ENCODE data around the gene GALNTL6.

GALNTL6 gene

DNA sequence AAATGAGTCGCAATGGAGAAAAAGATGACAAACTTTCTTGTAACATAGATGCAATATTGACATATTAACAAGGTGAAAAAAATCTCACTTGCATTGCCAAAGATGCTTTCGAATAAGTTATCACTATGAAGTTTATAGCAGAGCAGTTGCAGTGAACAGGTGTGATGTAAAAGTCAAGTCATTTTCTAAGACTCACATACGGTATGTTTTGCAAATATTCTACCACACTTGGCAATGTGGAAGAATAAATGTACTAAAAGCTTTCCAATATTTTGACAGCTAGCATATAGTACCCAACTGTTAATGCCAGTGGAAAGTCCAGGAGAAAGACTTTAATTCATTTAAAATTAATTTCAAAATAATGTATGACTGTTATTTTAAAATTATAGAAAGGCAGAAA is 76.5 kb downstream of the GALNTL6 start:
- no peak for DNase-seq

DNA sequence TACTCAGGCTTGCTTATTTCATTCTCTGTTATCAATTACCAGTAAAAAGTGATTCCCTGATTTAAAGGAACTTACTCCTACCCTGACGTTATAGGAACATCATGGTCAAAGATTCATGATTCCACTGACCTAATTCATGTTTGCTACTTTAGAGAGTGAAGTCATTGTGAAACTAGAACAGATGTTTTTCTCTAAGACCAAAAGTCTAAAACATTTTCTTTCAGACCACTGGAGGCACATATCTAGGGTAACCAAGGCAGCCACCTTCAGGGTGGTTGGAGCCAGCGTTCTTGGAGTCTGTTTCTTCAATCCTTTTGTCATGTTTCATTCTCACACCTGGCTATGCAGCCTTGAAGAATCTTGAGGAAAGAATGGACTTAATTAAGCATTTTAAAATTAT is 77.8 kb downstream of the GALNTL6 start:
- no peak for DNase-seq

DNA sequence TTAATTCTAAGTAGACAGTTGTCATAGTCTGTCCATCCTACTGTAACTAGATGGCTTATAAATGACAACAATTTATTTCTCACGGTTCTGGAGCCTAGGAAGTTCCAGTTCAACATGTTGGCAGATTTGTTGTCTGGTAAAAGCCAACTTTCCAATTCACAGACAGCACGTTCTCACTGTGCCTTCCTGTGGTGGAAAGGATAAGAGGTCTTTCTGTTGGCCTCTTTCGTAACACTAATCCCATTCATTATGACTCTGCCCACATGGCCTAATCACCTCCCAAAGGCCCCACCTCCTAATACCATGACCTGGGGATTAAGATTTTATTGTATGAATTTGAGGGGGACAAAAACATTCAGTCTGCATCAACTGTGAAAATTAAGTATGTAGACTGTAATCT is 83.2 kb downstream of the GALNTL6 start:
- DNase-seq, result no peak

DNA sequence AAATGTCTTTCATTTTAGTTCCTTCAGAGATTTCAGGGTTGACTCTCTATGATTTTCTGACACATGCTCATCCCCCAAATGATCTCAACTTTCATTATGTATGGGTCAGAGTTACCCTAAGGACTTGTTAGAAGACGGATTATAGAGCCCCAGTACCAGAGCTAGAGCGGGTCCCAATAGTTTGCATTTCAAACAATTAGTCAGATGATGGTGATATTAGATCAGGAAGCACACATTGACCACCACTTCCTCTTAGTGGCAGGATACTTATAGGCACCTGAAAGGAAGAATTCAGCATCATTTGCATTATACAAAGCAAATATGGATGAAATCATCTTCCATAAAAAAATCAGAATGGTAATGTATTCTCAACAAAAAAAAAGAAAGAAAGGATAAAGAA is 106.1 kb downstream of the GALNTL6 start:
- DNase-seq, result no peak

DNA sequence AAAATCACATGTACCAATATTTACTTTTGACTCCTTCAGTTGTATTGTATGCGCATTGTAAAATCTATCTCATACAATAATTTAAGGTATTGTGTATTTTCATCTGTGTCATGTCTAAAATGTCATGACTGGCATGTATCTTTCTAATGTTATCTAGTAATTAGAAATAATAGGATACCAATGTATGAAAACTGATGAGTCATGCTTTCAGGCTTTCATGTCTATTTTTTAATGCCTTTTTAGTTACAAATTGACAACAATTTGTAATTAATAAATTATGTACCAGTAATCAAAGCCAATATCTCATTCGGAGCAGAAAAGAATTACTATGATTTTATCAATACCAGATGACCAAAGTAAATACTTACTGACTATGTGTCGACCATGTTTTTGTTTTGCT is 107.7 kb downstream of the GALNTL6 start:
- DNase-seq, result no peak

DNA sequence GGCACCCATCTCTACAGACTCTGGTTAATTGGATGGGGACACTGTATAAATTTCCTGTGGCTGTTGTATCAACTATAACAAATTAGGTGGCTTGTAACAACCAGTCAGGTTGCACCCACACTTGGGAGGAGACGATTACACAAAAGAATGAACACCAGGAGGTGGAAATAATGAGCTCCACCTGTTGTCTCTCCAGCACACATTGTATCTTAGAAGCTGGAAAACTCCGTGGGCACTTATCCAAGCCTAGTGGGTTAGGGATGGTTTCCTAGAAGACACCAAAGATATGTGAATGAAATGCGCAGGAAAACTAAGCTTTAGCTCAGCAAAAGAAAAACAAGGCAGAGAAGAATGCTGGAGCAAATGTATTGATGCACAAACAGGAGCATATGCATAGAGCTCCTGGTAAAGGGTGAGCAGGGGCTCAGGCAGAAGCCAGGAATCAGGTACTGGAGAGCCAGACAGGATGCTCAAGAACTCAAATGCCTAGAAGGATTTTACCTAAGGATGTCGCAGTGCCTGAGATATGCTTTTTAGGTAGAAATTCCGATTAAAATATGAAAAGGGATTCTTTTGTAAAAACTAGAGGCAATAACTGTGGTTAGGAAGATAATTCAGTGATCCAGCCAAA is 111.7 kb downstream of the GALNTL6 start:
- no peak for DNase-seq

DNA sequence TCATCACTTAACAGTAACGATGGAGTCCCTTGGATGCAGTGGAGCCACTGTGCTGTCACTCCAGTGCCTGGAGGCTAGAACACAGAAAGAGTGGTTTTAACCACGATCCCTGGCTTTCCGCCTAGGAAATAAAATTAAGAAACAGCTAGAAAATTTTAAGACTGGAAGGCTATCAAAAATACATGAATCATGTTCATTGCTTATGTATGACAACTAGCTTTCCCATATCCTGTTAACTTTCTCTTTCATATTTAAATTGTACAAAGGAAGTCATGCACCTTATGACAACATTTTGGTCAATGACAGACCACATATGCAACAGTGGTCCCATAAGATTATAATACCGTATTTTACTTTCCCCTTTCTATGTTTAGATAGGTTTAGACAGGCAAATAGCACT is 115.1 kb downstream of the GALNTL6 start:
- no peak for DNase-seq

DNA sequence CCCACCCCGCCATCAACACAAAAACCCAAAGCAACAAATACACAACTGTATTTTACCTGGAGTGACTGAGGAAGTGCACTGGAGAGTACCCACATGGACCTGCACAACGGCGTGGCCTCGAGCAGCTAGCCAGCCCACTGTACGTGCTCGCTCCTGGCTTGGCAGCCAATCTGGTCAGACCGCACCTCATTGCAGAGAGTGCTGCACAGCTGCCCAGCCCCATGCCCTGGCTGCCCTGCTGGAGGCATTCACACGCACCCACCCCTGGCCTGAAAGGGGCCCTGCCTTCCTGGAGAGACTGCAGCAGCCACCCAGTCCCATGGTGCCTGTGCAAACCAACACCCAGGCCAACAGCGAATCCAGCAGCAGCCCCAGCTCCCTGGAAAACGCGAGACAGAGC is 116.3 kb downstream of the GALNTL6 start:
- DNase-seq, result no peak

DNA sequence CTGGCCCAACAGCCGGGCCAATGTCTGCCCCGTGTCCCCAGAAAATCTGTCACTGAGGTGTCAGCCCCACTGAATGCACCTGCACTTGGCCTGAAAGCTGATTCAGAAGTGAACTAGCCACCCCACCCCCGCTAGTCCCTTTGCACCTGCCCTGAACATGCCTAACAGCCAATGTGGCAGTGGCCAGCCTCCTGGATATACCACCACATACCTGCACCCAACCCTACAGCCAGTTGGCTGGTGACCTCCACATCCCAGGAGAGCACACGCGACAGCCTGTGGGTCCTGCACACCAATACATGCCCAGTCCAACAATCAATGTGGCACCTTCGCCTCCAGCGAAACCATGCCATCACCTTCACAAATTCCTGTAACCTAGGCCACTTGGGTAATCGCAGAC is 116.7 kb downstream of the GALNTL6 start:
- DNase-seq, result no peak

DNA sequence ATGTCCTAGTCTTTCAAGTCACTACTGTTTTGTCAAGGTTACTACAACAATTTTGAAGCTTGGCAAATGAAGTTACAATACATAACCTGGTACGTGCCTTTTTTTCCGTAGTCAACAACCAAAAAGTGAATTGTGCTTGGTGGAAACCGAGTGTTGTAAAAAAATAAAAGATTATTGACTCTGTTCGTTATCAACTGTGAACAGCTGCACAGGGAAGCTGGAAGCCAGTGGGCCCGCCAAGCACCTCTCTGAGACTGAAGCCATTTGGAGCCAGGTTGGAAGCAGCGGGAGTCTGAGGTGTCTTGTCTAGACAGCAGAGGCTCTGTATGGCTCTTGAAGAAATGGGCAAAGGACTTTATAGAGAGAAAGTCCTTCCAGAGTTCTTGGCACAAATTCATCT is 119.0 kb downstream of the GALNTL6 start:
- DNase-seq, result no peak

DNA sequence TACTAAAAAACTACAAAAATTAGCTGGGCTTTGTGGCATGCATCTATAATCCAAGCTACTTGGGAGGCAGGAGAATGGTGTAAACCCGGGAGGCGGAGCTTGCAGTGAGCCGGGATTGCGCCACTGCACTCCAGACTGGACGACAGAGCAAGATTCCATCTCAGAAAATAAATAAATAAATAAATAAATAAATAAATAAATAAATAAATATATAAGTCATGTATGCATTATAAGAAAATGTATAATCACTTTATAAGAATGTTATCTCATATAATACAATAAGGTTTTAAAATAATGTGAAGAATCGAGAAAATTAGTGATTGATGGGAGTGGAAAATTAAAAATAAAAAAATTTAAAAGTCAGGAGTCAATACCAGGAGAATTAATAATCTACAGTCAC is 127.5 kb downstream of the GALNTL6 start:
- DNase-seq, result no peak

DNA sequence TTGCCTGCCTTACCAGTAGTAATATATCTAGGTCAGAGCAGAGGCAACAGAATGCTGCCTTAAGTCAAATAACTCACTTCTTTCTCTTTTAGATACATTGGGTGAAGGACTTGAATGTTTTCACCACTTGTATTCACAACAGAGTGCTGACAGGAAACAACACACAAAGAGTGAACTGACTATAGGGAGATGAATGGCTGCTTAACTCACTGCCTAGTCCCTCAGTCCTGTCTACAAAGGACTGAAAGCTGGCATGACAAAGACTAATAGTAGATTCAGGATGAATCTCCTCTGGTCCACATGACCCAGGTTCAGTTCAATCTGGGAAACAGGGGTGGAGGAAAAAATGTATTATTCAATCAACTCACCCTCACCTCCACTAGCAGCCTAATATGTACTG is 134.2 kb downstream of the GALNTL6 start:
- DNase-seq, result no peak

DNA sequence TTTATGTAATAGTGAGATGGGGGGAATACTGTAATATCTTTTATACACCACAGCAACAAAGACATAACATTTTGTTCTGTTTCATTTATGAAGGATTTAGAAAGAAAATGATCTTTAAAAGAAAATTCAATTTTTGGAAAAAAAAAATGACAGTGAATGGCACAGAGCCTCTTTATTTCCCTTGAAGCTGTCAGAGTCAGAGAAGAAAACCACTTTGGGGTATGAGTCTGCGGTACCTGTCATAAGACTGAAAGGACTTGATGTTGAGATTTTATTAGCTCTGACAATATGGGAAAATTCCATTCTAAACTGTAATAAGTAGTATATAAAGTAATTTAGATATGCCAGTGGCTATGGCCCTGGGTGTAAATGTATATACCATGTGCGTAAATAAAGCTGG is 134.8 kb downstream of the GALNTL6 start:
- no peak for DNase-seq

DNA sequence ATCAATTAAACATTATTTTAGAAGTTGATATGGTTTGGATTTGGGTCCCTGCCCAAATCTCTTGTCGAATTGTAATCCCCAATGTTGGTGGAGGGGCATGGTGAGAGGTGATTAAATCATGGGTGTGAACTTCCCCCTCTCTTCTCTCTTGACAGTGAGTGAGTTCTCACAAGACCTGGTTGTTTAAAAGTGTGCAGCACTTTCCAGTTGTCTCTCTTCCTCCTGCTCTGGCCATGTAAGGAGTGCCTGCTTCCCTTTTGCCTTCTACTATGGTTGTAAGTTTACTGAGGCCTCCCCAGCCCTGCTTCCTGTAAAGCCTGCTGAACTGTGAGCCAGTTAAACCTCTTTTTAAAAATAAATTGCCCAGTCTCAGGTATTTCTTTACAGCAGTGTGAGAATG is 141.4 kb downstream of the GALNTL6 start:
- no peak for DNase-seq

DNA sequence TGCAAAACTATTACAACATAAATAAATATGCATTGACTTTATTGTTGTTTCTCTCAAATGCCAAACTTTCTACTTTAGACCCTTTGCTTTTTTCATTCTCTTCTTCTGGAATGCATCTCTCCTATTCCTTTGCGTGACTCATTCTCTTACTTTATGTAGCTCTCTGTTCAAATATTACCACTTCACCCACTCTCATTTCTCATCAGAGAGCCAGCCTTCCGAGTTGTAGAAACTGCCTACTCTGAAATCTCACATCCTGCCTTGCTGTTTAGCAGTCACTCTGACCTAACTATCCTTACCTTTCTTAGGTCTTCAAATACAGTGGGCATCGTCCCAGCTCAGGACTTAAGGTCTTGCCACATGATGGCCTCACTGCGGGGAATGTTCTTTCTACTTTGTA is 143.5 kb downstream of the GALNTL6 start:
- DNase-seq, result no peak

DNA sequence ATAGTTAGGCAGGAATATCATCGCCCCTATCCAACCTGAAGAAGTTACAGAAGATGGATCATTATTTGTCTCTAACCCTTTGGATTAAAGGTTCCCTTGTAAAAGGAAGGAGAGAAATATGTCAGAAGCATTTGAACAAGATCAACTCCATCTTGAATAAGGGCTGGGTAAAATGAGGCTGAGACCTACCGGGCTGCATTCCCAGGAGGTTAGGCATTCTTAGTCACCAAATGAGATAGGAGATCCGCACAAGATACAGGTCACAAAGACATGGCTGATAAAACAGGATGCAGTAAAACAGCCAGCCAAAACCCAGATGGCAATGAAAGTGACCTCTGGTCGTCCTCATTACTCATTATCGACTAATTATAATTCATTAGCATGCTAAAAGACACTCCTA is 148.9 kb downstream of the GALNTL6 start:
- no peak for DNase-seq

DNA sequence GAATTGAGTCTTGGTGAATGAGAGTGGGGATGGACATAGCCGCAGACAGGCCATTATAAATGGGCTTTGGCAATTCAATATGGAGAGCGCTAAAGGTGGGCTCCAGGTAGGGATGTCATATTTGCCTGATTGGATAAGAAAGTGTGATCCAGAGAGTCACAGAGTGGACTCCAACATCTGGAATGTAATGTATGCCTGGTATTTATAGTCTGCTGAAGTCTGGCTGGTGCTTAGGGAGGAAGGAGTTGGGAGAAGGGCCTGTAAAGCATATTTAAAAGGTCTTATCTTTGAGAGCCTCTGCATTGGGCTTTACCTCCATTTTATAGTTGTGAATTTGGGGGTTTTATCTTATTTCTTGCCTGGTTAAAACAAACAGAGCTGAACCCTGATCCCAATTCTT is 153.2 kb downstream of the GALNTL6 start:
- DNase-seq, result no peak

DNA sequence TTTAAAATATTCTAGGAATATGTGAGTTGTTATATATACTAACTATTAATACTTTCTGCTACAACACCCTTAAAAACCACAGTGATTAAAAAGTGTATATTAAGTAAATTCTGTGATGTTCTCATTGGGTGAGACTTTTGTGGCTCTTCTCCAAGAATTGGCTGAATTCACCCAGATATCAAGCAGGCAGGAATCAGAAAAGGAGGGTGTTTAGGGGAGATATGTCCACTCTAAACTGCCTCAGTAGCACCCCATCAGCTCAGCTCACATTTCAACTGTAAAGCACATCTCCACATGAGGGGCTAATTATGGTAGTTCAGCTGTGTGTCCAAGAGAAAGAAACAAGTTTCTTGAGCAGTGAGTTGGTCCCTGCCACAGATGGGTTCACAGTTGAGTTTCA is 165.0 kb downstream of the GALNTL6 start:
- DNase-seq, result no peak

DNA sequence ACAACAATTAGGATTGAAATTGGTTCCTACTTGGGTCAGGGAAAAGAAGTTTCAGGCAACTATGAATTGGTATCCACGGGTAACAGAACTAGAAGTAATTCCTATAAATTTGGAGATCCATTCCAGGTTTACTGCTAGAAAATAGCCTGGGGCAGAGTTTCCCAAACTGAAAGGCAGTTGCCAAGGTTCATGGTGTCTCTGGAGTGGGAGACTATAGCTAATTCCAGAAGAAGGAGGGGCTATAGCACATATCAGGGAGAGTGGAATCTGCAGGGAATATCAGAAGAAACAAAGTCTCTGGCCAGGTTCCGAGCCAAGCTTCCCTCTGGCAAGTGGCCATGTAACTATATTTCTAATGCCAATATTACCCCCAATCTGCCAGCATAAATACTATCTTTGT is 166.3 kb downstream of the GALNTL6 start:
- DNase-seq, result no peak

DNA sequence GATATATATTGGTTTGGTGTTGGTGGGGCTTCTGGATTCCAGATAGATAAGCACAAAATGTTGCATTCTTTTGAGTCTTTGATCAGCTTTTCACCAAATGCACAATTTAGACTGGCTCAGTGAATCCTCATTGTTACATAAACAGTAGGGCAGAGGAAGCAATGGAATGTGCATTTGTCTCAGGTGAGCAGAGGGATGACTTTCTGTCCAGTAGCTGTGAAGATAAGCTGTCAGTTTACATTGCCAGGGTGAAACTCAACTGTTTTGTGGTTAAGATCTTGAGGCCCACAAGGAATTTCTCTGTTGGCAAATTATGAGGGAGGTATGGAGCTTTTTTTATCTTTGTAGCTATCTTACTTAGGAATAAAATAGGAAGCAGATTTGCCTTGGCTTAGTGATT is 168.0 kb downstream of the GALNTL6 start:
- no peak for DNase-seq

DNA sequence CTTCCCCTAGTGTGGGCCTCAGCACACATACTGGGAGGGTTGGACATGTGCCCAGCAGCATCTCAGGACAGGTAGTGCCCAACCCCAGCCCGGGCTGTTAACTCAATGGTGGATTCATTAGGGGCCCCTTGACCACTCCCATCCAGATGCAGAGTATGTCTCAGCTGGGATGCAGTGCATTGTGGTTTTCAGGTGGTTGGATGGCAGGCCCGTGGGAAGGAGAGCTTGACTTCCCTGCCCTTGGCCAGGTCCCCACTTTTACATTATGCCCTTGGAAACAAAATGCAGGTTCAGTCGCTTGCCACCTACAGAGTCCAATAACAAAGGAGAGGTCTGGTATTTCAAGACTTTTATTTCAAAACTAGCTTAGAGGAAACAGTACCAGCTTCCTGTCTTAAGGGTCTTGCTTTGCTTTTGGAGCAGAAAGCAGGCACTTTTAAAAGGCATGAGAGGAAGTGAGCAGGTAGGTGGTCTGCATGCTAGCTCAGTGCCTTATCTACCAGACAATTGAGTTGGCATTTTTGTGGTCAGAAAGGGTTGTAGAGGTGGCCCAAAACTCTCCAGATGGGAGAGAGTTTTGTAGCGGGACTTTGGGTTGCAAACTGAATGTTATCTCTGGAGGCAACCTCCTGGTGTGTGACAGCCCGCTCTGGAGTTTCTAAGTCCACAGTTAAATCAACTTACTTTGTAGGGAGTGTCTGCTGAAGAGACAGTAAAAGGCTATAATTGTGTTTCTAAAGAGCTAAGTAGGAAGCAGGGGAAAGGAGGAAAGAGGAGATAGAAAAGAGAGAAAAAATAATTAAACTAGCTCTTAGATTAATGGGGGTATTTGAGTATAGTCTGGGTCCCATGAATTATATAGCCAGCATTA is 171.0 kb downstream of the GALNTL6 start:
- DNase-seq, result no peak

DNA sequence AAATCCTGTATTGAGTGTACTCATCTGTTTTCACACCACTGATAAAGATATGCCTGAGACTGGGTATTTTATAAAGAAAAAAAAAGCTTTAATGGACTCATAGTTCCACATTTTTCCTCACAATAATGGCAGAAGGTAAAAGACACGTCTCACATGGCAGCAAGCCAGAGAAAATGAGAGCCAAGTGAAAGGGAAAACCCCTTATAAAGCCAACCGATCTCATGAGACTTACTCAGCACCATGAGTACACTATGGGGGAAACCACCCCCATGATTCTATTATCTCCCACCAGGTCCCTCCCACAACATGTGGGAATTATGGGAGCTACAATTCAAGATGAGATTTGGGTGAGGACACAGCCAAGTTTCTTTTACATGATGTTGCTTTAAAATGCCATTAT is 171.9 kb downstream of the GALNTL6 start:
- no peak for DNase-seq

DNA sequence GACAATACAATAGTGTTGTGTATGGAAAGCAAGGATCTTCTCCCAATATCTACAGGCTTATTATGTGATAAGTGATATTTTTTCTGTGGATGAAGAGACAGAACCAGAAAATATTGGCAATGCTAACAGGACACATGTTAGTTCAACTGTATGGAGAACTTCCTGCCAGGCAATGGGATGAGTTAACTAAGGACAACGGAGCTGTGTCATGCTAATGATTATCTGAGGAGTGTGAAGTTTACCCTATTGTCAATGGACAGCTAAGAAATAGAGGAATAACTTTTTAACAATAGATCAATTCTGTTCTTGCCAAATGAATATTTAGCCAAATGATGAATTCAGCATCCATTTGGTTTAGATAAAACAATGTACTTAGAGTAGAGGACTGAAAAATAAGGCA is 180.0 kb downstream of the GALNTL6 start:
- DNase-seq, result no peak

DNA sequence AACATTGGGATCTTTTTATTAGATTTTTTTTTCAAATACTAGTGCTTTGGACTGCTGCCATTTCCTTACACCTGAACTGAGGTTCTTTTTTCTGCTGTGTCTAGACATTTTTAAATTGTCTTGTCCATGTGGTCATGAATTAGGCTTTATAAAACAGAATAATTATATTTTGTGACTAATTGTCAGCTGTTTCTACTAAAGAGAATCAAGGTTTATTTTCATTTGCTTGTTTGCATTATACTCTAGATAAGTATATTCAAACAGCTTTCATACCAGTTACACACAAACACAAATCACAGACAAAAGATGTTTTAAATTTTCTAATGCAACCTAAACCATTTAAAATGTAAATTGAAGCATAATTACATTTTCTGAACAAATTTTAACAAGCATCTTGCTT is 194.7 kb downstream of the GALNTL6 start:
- DNase-seq, result no peak
